HG03039 (cell line): ENCODE results near the gene WDHD1.
"Not testable (repeated sequence)": the region's sequence is repeated elsewhere in the genome, so short reads cannot be mapped to it uniquely, and the experiment has no call there.

Experiments
- ATAC-seq: cut with Tn5 transposase; IDR thresholded peaks from one replicate; pipeline ENCODE4 v1.9.1; 2021; ENCODE audit warnings: mild to moderate bottlenecking, moderate library complexity; ENCODE audit not compliant: unreplicated experiment

WDHD1 gene

DNA sequence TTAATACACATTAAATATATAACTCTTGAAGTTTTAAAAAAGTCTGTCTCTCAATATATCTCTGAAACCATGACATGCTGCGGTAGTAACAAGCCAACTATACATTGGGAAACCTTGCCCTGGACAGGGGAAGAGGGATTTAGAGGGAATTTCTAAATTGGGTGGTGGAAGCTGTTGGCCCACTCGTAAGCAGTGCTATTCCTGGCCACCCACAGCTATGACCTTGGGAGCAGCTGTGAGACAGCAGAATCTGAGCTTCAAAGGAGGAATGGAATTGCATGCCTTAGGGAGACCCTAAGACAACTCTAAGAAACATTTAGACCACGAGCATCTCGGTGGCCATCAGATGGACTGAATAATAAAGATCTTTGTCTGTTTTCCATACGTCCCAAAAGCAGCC lies 108.5 kb downstream of the WDHD1 start:
- no peak for ATAC-seq

DNA sequence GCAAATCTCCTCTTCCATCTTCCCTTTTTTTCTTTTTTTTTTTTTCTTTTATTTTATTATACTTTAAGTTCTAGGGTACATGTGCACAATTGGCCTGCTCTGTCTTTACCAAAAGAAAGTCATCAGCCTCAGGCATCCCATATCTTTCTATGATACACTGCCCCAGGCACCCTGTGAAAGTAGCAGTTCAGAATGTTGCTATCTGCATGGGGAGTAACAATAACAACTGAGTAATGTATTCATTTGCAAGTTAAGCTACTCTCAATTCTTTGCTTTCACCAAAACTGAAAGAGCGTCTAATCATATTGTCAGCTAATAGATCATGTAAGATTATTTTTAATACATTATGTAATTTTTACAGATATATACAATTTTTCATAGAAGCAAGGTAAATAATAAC lies 110.8 kb downstream of the WDHD1 start:
- no peak for ATAC-seq

DNA sequence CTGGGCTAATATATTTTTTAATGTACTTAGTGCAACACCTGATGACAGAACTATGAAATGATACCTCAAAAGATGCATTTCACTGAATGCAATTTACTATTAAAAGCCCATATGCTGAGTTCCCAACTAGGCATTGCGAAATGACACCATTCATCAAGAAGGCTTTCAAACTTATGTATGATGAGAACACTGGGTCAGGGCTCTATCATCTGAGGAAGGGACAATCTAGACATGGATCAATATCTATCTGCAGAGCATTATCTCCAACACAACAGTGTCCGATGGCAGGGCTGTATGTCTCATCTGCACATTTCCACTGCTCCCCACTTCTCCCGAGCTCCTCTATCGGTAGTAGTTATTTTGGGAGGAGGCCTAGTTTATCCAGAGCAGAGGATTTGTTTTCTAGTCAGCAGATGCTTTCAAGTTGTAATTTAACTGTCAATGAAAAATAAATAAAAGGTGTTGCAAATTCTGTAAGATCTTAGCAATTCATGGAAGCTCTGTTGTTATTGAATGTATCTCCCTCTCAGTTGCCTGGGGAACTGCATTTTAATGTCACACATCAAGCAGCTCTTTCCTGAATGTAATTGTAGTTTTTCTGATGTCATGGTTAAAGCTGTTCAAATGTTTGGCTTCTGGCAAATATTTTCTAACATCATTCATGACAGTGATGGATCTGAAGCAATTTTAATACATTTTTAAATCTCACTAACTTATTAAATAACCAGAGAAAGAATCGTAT lies 116.9 kb downstream of the WDHD1 start:
- no peak for ATAC-seq

DNA sequence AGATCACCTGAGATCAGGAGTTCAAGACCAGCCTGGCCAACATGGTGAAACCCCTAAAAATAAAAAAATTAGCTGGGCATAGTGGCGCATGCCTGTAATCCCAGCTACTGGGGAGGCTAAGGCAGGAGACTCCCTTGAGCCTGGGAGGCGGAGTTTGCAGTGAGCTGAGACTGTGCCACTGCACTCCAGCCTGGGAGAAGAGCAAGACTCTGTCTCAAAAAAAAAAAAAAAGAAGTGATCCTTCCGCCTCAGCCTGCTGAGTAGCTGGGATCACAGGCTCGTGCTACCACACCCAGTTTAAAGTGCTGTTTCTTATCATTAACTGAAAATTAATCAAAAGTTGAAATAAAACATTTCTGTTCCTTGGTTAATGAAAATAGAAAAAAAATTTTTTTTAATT lies 117.9 kb downstream of the WDHD1 start:
- ATAC-seq, result not testable (repeated sequence)

DNA sequence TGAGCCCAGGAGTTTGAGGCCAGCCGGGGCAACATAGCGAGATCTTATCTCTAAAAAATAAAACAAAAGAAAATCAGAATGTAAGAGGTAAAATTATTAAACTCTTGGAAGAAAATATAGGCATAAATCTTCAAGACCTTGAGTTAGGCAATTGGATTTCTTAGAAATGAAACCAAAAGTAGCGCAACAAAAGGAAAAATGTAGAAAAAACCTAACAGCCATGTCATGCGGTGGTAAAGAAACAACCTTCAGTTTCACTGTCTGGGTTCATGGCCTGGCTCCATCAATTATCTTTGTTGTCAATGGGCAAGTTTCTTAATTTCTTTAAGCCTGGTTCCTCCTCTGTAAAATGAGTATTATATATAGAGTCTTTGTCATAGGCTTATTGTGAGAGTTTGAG lies 118.7 kb downstream of the WDHD1 start:
- no peak for ATAC-seq

DNA sequence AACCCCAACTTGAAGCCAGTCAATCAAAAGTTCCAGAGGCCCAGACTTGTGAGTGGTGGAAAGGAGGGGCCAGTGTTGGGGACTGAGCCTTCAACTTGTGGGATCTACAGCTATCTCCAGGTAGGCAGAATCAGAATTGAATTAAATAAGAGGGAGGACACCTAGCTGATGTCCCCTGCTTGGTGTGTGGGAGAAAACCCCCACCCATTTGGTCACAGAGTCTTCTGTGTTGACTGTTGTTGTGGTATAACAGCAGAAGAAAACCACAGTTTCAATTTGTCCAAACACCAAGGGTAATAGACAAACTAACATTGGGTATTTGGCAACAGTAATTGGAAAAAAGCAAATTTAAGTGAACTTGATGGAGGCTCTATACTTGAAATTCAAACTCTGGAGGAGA lies 120.8 kb downstream of the WDHD1 start:
- ATAC-seq, result no peak

GRCh38 chr14:54902521-54903420 lies 124.1 kb downstream of the WDHD1 start, which contains the start of gene GCH1:
Gene GCH1 (minus strand): TSS chr14:54902826. CDS start chr14:54902663, 163 bp downstream.
- peak; percentile 81 for ATAC-seq

GRCh38 chr14:54902143-54902520 lies 124.8 kb downstream of the WDHD1 start:
- ATAC-seq, result peak; percentile 47

GRCh38 chr14:54901380-54902142 lies 125.3 kb downstream of the WDHD1 start:
- no peak for ATAC-seq

DNA sequence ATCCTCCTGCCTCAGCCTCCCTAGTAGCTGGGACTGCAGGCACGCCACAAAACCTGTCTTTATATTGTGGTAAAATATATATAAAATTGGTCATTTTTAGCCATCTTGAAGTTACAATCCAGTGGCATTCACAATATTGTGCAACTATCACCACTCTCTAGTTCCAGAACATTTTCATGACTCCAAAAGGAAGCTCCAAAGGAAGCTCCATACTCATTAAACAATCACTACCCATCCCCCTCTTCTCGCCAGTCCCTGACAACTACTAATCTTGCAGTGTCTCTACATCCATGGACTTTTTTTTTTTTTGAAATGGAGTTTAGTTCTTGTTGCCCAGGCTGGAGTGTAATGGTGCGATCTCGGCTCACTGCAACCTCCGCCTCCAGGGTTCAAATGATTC lies 127.3 kb downstream of the WDHD1 start:
- no peak for ATAC-seq

GRCh38 chr14:54897809-54898555 lies 128.9 kb downstream of the WDHD1 start:
- ATAC-seq, result not testable (repeated sequence)

DNA sequence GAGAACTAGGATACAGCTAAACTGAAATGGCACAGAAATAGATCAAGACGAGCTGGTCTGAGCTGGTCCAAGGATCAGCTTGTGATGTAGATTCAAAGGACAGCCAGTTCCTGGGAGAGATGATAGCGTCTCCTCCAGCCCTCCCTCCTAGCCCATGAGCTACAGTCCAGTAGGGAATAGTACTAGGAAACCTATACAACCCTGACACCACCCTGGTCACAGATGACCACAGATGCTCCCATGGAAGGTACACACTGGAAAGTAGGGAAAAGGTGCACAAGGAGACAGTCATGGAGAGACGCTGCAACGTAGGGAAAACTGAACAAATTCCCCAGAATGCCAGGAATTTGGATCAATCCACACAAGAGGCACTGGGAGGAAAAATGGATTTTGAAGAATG lies 131.2 kb downstream of the WDHD1 start:
- ATAC-seq, result no peak

- ATAC-seq, result no peak
Observed at GRCh38 chr14:54894995-54895394, 131.9 kb downstream of the WDHD1 start.

- ATAC-seq, result no peak
Observed at GRCh38 chr14:54893151-54893760, 133.6 kb downstream of the WDHD1 start.

DNA sequence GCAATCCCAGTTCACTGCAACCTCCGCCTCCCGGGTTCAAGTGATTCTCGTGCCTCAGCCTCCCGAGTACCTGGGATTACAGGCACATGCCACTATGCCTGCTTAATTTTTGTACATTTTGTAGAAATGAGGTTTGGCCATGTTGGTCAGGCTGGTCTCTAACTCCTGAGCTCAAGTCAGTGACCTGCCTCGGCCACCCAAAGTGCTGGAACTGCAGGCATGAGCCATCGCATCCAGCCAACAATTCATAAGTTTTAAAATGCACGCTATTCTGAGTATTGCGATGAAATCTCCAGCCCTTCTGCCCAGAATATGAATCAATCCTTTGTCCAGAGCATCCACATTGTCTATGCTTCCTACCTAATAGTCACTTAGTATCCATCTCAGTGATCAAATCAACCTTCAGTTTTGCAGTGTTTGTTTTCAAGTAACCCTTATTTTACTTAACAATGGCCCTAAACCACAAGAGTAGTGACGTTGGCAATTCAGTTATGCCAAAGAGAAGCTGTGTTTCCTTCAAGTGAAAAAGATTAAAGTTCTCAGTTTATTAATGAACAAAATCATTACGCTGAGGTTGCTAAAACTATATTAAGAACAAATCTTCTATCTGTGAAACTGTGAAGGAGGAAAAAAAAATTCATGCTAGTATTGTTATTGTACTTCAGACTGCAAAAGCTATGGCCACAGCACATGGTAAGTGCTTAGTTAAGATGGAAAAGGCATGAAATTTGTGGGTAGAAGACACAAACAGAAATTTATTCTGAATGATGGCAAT lies 135.2 kb downstream of the WDHD1 start:
- no peak for ATAC-seq

GRCh38 chr14:54890788-54891187 lies 136.1 kb downstream of the WDHD1 start:
- no peak for ATAC-seq

DNA sequence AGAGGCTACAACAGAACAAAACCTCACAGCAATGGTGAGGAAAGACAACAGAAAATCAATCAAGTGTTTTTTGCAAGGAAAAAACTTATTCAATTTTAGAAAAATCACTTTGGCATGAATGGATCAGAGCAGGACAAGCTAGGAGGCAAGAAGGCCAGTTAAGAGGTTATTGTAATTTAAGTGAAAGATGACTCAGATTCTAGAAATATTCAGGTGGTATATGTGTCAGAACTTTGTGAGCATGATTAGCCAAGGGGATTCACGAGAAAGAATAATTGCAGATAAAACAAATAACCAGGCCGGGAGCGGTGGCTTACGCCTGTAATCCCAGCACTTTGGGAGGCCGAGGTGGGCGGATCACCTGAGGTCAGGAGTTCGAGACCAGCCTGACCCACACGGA lies 137.0 kb downstream of the WDHD1 start:
- ATAC-seq, result no peak
